K562 (cell line): ENCODE data around the gene EMILIN3. TPM values are rescaled to one million over a fixed set of nuclear protein-coding genes. Genes with fewer than 3 reads are reported as not detected.

Experiments
- AFF1 ChIP-seq, 2 experiments: fragments of 450-650 bp; IDR thresholded peaks; 2 replicates each; pipeline ENCODE4 v1.6.1; 2018; ENCODE audit warnings: mild to moderate bottlenecking in 2 of 2, low read depth in 1 of 2; ENCODE audit not compliant: partially characterized antibody in 2 of 2
- CHD4 ChIP-seq: fragments of 200-600 bp; sonication (generic); IDR thresholded peaks from 3 replicates; pipeline ENCODE4 v1.6.1; 2012; ENCODE audit warnings: low read depth, mild to moderate bottlenecking, mixed read lengths, low read length, inconsistent platforms; ENCODE audit not compliant: insufficient read depth, insufficient replicate concordance, poor library complexity, severe bottlenecking
- ELF4 ChIP-seq: fragments of 450-650 bp; formaldehyde crosslinking; IDR thresholded peaks from 2 replicates; pipeline ENCODE4 v1.4.0; 2022; ENCODE audit warnings: missing genetic modification characterization
- PHTF2 ChIP-seq: fragments of 250-450 bp; sonication (Bioruptor Pico); IDR thresholded peaks from 2 replicates; pipeline ENCODE4 v1.5.0; 2021; ENCODE audit warnings: mild to moderate bottlenecking
- POLR2H ChIP-seq: IDR thresholded peaks from 2 replicates; pipeline ENCODE4 v1.6.1; 2016; ENCODE audit warnings: missing genetic modification characterization, low read depth, mild to moderate bottlenecking, control low read depth, missing compliant biosample characterization, moderate library complexity
- POLR3G ChIP-seq: IDR thresholded peaks from 2 replicates; pipeline ENCODE4 v1.6.1; 2011; ENCODE audit not compliant: insufficient read length, insufficient replicate concordance; ENCODE audit errors: extremely low read depth
- SRSF7 ChIP-seq: fragments of 200-400 bp; formaldehyde crosslinking; optimal IDR thresholded peaks from 2 replicates; pipeline ENCODE3; 2017; ENCODE audit warnings: mild to moderate bottlenecking, low read depth, low read length
- ZNF431 ChIP-seq: sonication (generic); formaldehyde crosslinking; IDR thresholded peaks from 2 replicates; pipeline ENCODE4 v1.8.0; 2022; ENCODE audit warnings: mild to moderate bottlenecking, missing genetic modification reagents
- polyA plus RNA-seq, 8 experiments: library from polyadenylated mRNA; depleted of rRNA in 4 of 8; stranded (reverse) in 5 of 8; unstranded in 3 of 8; fragments of >200 nt; fragmentation: Nextera tagmentation in 2 of 8; fragmentation: Illumina TruSeq in 1 of 8; extraction: Ambion mirVana in 2 of 8; extraction: Trizol in 1 of 8; gene quantifications; 2 replicates each; pipeline versions ENCODE4 v1.2.1 to v1.2.3, GENCODE V29; 2011 to 2014; ENCODE audit warnings: inconsistent platforms in 1 of 8, missing spikeins in 1 of 8
- total RNA-seq, 7 experiments: library from RNA; depleted of rRNA in 6 of 7; stranded (reverse); fragments of >200 nt in 6 of 7; fragmentation: Illumina TruSeq in 2 of 7; extraction: Trizol in 2 of 7; gene quantifications; 2 replicates each; pipeline versions ENCODE4 v1.2.1 to v1.2.3, GENCODE V29; 2011 to 2021; ENCODE audit warnings: low replicate concordance in 1 of 7
- TF ChIP-seq, protein P1 (sequence below): sonication (generic); formaldehyde crosslinking; IDR thresholded peaks from 2 replicates; pipeline ENCODE4 v1.8.0; 2022; ENCODE audit warnings: missing genetic modification reagents, mild to moderate bottlenecking, moderate library complexity, borderline replicate concordance

The EMILIN3 gene
- total and polyA plus RNA-seq, 9 of the 15 experiments (the other 6 are each of a cell fraction or from before 2014, with no cell fraction given): 0.01 to 0.07 TPM; not detected in 7

GRCh38 chr20:41379551-41379950 lies 12.9 kb upstream of the EMILIN3 start (continued):
- TF ChIP-seq AFF1 (IDR thresholded peaks at IDR 0.05; ENCODE audit: low read depth in 1 of 2, partially characterized antibody in 2 of 2) (no peak), ELF4 (CRISPR knock-in tag) (no peak), PHTF2 (CRISPR knock-in tag) (no peak), CHD4 (no peak), SRSF7 (no peak), POLR3G (no peak), POLR2H (no peak), ZNF431 (CRISPR knock-in tag) (no peak)
- TF ChIP-seq, protein P1, sequence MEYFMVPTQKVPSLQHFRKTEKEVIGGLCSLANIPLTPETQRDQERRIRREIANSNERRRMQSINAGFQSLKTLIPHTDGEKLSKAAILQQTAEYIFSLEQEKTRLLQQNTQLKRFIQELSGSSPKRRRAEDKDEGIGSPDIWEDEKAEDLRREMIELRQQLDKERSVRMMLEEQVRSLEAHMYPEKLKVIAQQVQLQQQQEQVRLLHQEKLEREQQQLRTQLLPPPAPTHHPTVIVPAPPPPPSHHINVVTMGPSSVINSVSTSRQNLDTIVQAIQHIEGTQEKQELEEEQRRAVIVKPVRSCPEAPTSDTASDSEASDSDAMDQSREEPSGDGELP (CRISPR knock-in tag): no peak
- TF ChIP-seq, all 486 proteins: peak for 0
